Left lobe of liver (tissue), 1 donor: ENCODE results near the gene ZNF638. TPM values are rescaled to one million over a fixed set of nuclear protein-coding genes. Genes with fewer than 3 reads are reported as not detected.

Experiments
- total RNA-seq: library from RNA; stranded (reverse); gene quantifications from one replicate; pipeline ENCODE4 v1.2.1, GENCODE V29; 2021
- donor health status: DM: no; HTN: yes; CAD: no.

Gene ZNF638
- total RNA-seq, 1 donor from 2014 or later = 61.9 TPM

Other genes starting within 250 kb of the ZNF638 start
- 33.4 TPM for gene MCEE, start 201.6 kb upstream of the ZNF638 start, total RNA-seq
- gene MPHOSPH10, start 201.1 kb upstream of the ZNF638 start, total RNA-seq = 12.5 TPM
- gene PAIP2B, start 104.7 kb upstream of the ZNF638 start, total RNA-seq = 26.8 TPM
- 30.0 TPM for gene DYSF, start 121.8 kb downstream of the ZNF638 start, total RNA-seq